GM13976 (cell line): Measurements from ENCODE around the gene RUNX2.

Source experiments
- DNase-seq: peaks from one replicate; pipeline ENCODE4 v3.0.0; 2012; ENCODE audit warnings: low spot score
- CTCF ChIP-seq: IDR thresholded peaks from 2 replicates; pipeline ENCODE4 v1.5.1; 2012; ENCODE audit warnings: borderline replicate concordance, mild to moderate bottlenecking; ENCODE audit not compliant: insufficient read depth; ENCODE audit errors: extremely low read depth, missing control alignments, control extremely low read depth
- in situ Hi-C: fragments of 300-500 bp; cut with MboI; formaldehyde crosslinking; loops from one replicate; pipeline ENCODE4 v1.12.0; 2022; ENCODE audit warnings: low sequenced_read_pairs, mixed read lengths, inconsistent platforms; ENCODE audit not compliant: unreplicated experiment

Gene RUNX2

GRCh38 chr6:45299096-45299581 lies 29.0 kb upstream of the RUNX2 start:
- DNase-seq, result no peak
- no peak for TF ChIP-seq CTCF
- in situ Hi-C loops, result no loop called here

- in situ Hi-C loops, result no loop called here
- TF ChIP-seq CTCF, result no peak
Observed at GRCh38 chr6:45300736-45301135, 27.4 kb upstream of the RUNX2 start.

GRCh38 chr6:45301348-45302142 lies 26.6 kb upstream of the RUNX2 start:
- TF ChIP-seq CTCF, result no peak
- no peak for DNase-seq
- in situ Hi-C loops, result no loop called here

More at GRCh38 chr6:45300736-45301135, 27.4 kb upstream of the RUNX2 start:
- DNase-seq, result no peak

GRCh38 chr6:45302832-45303231 lies 25.3 kb upstream of the RUNX2 start:
- in situ Hi-C loops, result no loop called here
- DNase-seq, result no peak
- TF ChIP-seq CTCF, result no peak

- in situ Hi-C loops, result no loop called here
- DNase-seq, result no peak
- TF ChIP-seq CTCF, result no peak
Observed at GRCh38 chr6:45305546-45305945, 22.6 kb upstream of the RUNX2 start.

GRCh38 chr6:45310118-45310788 lies 17.9 kb upstream of the RUNX2 start:
- TF ChIP-seq CTCF, result no peak
- in situ Hi-C loops, result no loop called here
- no peak for DNase-seq
